DOHH2 (cell line): ENCODE data around the gene ESRRA.

Experiments
- H3F3A ChIP-seq: fragments of 200-600 bp; sonication (generic), shearing (Covaris generic); 2 replicates; pipeline ENCODE4 v1.6.0; 2016; ENCODE audit warnings: antibody characterized with exemption, mild to moderate bottlenecking; ENCODE audit not compliant: control insufficient read depth, insufficient read depth
- H3K27ac ChIP-seq: fragments of 200-600 bp; sonication (generic); 2 replicates; pipeline ENCODE4 v1.5.1; 2014; ENCODE audit warnings: low read depth, mild to moderate bottlenecking, low read length, moderate library complexity
- H3K27me3 ChIP-seq: fragments of 200-600 bp; sonication (generic); 2 replicates; pipeline ENCODE4 v1.6.1; 2014; ENCODE audit warnings: mild to moderate bottlenecking, low read length, mixed read lengths; ENCODE audit not compliant: control insufficient read depth
- H3K36me3 ChIP-seq: fragments of 200-600 bp; sonication (generic); 2 replicates; pipeline ENCODE4 v1.6.1; 2014; ENCODE audit warnings: mild to moderate bottlenecking, low read length, moderate library complexity, mixed read lengths; ENCODE audit not compliant: control insufficient read depth
- H3K4me1 ChIP-seq: fragments of 200-600 bp; sonication (generic); 2 replicates; pipeline ENCODE4 v1.6.1; 2014; ENCODE audit warnings: mild to moderate bottlenecking, low read length, mixed read lengths; ENCODE audit not compliant: control insufficient read depth
- H3K4me2 ChIP-seq: fragments of 200-600 bp; sonication (generic); 2 replicates; pipeline ENCODE4 v1.6.0; 2014; ENCODE audit warnings: mild to moderate bottlenecking, low read length, moderate library complexity
- H3K4me3 ChIP-seq: fragments of 200-600 bp; sonication (generic); 2 replicates; pipeline ENCODE4 v1.5.1; 2014; ENCODE audit warnings: mild to moderate bottlenecking, low read length, mixed read lengths
- H3K79me2 ChIP-seq: fragments of 200-600 bp; sonication (generic); 2 replicates; pipeline ENCODE4 v1.6.1; 2014; ENCODE audit warnings: mild to moderate bottlenecking, low read length, mixed read lengths; ENCODE audit not compliant: control insufficient read depth
- H3K9me2 ChIP-seq: fragments of 200-600 bp; sonication (generic); replicated peaks from 2 replicates; pipeline ENCODE4 v1.6.1; 2014; ENCODE audit warnings: mild to moderate bottlenecking, low read length, mixed read lengths; ENCODE audit not compliant: control insufficient read depth
- H3K9me3 ChIP-seq: fragments of 200-600 bp; sonication (generic); 2 replicates; pipeline ENCODE4 v1.6.1; 2014; ENCODE audit warnings: antibody characterized with exemption, low read length, mixed read lengths; ENCODE audit not compliant: control insufficient read depth, insufficient read depth
- H4K20me1 ChIP-seq: fragments of 200-600 bp; sonication (generic); 2 replicates; pipeline ENCODE4 v1.6.0; 2014; ENCODE audit warnings: low read depth, mild to moderate bottlenecking, antibody characterized with exemption, low read length, moderate library complexity; ENCODE audit not compliant: control insufficient read depth, insufficient read depth
- CTCF ChIP-seq: fragments of 200-600 bp; sonication (generic); IDR thresholded peaks from one replicate; pipeline ENCODE4 v1.5.1; 2014; ENCODE audit warnings: antibody characterized with exemption, mild to moderate bottlenecking, low read depth, low read length; ENCODE audit not compliant: poor library complexity, severe bottlenecking
- EZH2phosphoT487 ChIP-seq: fragments of 200-600 bp; sonication (generic); IDR thresholded peaks from 2 replicates; pipeline ENCODE4 v1.6.1; 2017; ENCODE audit warnings: borderline replicate concordance, mild to moderate bottlenecking, antibody characterized with exemption, low read length, moderate library complexity, mixed read lengths

ESRRA gene

GRCh38 chr11:64330888-64331287, 25.6 kb downstream of the ESRRA start:
- H4K20me1 ChIP-seq: peaks cover 3% of the 10 kb centered on the region; the same call in 1 of the 2 replicates
- no peak overlapping the region for H3K4me2 ChIP-seq
- peaks cover 11% of the 10 kb centered on the region for H3F3A ChIP-seq
- no peak overlapping the region for H3K27ac ChIP-seq
- H3K4me1 ChIP-seq: peaks cover 27% of the 10 kb centered on the region
- H3K9me2 ChIP-seq: no peaks in the 10 kb centered on the region
- no peak for TF ChIP-seq EZH2phosphoT487
- TF ChIP-seq CTCF: no peak
- H3K4me3 ChIP-seq: no peak overlapping the region
- no peaks in the 10 kb centered on the region for H3K27me3 ChIP-seq
- H3K79me2 ChIP-seq: no peaks in the 10 kb centered on the region
- H3K9me3 ChIP-seq: no peaks in the 10 kb centered on the region
- H3K36me3 ChIP-seq: peaks cover 6% of the 10 kb centered on the region; the same call in 1 of the 2 replicates

- no peaks in the 10 kb centered on the region for H3K9me2 ChIP-seq
- no peaks in the 10 kb centered on the region for H3K27me3 ChIP-seq
- H3K4me1 ChIP-seq: peaks cover 35% of the 10 kb centered on the region
- TF ChIP-seq CTCF (peak; percentile 70), EZH2phosphoT487 (no peak)
- peaks cover 11% of the 10 kb centered on the region for H3F3A ChIP-seq
- peak overlapping the region; percentile 48; the same call in 1 of the 2 replicates for H3K4me2 ChIP-seq
- H4K20me1 ChIP-seq: peaks cover 3% of the 10 kb centered on the region; the same call in 1 of the 2 replicates
- no peaks in the 10 kb centered on the region for H3K9me3 ChIP-seq
- H3K79me2 ChIP-seq: no peaks in the 10 kb centered on the region
- no peak overlapping the region for H3K4me3 ChIP-seq
- H3K36me3 ChIP-seq: peaks cover 6% of the 10 kb centered on the region; the same call in 1 of the 2 replicates
- no peak overlapping the region for H3K27ac ChIP-seq
These were observed 26.4 kb downstream of the ESRRA start for GRCh38 chr11:64331569-64332371.

GRCh38 chr11:64333556-64333955, 28.2 kb downstream of the ESRRA start:
- Histone ChIP-seq H3K4me1 (peaks cover 47% of the 10 kb centered on the region), H3K27me3 (no peaks in the 10 kb centered on the region), H3K9me3 (no peaks in the 10 kb centered on the region), H3K4me3 (no peak overlapping the region), H3K79me2 (peaks cover 5% of the 10 kb centered on the region), H3K36me3 (peaks cover 19% of the 10 kb centered on the region), H3F3A (peaks cover 9% of the 10 kb centered on the region), H3K9me2 (no peaks in the 10 kb centered on the region), H4K20me1 (peaks cover 3% of the 10 kb centered on the region; the same call in 1 of the 2 replicates), H3K4me2 (no peak overlapping the region), H3K27ac (no peak overlapping the region)
- TF ChIP-seq EZH2phosphoT487 (no peak), CTCF (no peak)
